GM18519 (cell line): Measurements from ENCODE around the gene DDIAS.
"Not testable (repeated sequence)": the region's sequence is repeated elsewhere in the genome, so short reads cannot be mapped to it uniquely, and the experiment has no call there.

ENCODE experiments used
- ATAC-seq: cut with Tn5 transposase; IDR thresholded peaks from one replicate; pipeline ENCODE4 v1.9.1; 2021; ENCODE audit warnings: mild to moderate bottlenecking, moderate library complexity; ENCODE audit not compliant: unreplicated experiment, low FRiP score

The DDIAS gene

DNA sequence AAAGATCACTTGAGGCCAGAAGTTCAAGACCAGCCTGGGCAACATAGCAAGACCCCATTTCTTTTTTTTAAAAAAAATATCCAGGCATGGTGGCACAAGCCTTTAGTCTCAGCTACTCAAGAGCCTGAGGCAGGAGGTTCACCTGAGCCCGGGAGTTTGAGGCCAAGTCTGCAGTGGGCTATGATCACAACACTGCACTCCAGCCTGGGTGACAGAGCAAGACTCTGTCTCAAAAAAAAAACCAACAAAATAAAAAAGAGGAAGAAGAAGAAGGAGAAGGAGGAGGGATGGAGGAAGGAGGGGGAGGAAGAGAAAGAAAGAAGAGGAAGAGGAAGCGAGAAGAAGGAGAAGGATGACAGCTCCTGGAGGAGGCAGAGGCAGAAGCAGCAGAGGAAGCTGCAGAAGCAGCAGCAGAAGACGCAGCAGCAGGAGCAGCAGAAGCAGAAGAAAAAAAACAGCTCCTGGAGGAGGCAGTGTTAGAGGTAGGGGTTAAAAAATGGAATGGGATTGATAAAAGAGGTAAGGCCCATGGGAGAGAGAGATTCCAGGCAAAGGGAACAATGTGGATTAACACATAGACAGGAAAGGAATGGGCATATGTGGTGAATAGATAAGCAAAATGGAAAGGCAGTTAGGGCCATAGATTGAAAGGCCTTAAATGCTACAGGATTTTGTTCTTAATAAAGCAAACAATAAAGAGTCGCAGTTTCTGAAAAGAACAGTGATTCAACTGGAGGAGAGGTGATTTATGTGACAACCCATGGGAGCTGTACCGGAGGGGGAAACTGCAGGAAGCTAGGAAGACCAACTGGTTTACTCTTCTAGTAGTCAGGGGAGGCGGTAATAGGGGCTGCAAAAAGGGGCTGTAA is 12.2 kb upstream of the DDIAS start:
- no peak for ATAC-seq

DNA sequence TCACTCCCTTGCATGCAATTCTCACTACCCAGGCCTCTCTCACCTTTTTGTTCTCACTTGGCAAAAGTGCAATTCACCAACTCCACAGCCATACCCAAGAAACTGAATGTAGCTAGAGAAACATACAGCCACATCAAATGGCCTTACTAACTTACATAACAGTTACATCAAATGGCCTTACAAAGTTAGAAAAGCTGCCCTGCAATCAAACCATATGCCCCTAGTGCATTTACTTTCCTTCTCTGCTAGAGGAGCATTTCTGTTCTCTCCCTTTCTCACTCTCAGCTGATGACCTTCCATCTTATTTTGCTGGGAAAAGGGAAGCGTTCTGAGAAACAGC is 11.6 kb upstream of the DDIAS start:
- no peak for ATAC-seq

DNA sequence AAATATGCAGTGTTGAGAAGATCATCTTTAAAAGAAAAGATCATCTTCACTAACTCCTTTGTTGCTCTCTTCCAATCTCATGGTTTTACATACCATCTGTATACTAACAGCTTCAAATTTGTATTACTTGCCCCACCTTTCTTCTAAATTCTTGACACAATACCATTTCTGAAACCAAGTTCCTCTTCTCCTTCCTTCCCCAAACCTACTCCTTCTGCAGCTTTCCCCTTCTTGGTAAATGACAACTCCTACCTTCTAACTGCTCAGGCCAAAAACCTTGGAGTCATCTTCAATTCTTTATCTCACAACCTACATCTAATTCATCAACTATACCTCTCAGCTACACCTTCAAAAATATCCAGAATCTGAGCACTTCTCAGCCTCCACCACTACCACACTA is 10.6 kb upstream of the DDIAS start:
- ATAC-seq = no peak

DNA sequence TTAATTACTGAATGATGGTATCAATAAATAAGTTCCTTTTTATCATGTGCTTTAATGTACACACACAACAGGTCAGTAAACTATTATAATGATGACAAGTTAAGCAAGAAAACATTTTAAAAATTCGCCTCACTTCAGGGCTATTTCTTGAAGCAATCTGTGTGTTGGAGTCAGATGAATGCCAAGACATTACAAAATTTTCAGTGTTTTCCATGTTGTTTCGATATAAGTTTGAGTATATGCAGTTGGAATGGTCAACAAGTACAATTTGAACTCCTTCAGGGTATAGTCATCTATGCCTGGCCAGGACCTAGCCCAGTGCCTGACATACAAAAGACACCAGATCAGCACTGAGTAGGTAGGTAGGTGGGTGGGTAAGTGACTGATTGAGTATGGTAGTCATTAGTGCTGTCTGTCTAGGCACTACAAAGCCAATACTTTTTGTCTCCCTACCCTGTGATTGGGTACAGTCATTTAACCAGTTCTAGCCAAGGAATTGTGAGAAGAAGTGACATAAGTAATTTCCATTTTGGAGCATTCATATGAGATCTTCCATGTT is 8.8 kb upstream of the DDIAS start:
- ATAC-seq = no peak

DNA sequence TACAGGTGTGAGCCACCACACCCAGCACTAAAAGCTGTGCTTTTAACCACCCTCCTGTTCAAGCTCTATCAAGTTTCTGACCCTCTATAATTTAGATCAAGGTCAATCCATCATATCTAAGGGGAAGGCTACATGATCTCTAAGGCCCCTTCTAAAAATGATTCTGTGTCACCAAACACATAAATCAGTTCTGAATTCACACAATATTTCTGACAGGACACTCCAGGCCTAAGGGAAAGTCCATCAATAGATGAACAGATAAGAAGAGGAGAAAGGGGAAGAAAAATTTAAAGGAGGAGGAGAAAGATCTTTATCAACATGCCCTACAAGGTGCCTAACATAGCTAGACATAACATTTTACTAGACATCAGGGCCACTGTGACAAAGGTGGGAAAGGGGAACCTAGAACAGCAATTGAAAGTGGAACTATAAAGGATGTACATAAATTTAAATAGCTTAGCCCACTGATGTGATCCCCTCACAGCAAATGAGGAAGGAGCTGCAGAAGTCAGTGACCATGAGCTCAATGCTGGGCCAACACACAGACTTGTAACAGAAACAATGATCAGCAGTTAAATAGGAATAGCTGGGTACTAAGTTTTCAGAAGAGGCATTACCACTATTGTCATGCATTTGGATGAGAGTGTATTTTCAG is 6.0 kb upstream of the DDIAS start:
- ATAC-seq = peak; percentile 36

DNA sequence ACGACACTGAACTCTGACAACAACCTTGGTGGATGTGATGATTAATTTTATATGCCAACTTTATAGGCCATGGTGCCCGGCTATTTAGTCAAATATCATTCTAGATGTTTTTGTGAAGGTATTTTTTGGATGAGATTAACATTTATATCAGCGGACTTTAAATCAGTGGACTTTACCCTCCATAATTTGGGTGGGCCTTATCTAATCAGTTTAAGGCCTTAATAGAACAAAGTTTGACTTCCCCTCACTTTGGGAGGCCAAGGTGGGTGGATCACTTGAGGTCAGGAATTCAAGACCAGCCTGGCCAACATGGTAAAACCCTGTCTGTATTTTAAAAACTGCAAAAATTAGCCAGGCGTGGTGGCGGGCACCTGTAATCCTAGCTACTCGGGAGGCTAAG is 5.4 kb upstream of the DDIAS start:
- no peak for ATAC-seq

DNA sequence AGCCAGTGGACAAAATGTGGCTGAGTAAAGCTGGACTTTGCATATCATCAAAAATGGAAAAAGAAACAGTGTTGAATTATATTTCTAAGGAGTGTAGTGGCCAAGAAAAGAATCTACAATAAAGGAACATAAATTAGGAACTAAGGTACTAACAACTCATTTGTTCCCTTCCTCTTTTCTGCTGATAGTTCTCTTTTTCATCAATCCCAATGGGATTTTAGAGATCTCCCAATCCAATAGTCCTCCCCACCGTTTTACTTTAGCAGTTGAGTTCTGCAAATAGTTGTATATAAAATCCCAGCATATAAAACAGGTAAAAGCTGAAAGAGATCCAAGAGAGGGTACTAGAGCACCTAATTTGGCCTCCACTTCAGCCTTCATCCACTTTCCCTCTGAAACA is 3.3 kb upstream of the DDIAS start:
- ATAC-seq = no peak

DNA sequence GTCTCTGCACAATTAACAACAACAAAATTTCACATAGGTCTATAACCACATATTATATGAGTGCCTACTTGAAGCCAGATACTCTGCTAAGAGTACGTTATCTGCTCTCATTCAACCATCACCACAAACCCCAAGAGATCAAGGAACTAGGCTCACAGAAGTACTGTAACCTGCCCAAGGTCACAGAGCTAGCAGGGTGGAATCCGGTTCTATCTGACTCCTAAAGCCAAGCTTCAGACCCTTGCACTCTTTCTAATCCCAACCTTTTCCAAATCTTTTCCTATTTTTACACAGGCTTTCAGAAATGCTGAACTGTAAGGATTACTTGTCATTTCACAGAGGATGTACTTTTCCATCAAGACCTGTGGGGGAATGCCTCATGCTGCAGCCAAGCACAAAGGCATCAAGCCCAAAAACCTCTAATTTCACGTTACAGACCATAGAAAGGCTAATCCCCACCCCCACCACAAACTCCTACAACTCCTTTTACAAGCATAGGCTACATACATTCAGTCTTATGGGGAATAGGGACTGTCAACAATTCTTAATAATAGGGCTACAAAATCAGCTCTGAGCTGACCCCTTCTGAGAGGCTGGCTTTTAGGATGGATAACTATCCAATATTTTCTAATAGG is 2.2 kb upstream of the DDIAS start:
- ATAC-seq = peak; percentile 21

DNA sequence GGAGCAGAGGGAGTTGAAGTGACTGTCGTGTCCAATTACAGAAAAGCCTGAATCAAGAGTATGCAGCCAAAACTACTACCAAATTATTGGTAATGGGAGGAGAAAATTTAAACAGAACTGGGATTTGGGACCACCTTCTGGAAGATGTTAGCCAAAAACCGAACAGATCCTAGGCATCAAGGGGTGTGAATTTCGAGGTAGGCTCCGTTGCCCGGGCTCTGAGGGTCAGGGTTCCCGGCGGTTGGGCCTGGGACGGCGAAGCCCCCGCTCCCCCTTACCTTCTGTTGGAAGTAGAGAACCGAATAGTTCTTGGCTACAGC is 1.6 kb upstream of the DDIAS start:
- ATAC-seq = no peak

DNA sequence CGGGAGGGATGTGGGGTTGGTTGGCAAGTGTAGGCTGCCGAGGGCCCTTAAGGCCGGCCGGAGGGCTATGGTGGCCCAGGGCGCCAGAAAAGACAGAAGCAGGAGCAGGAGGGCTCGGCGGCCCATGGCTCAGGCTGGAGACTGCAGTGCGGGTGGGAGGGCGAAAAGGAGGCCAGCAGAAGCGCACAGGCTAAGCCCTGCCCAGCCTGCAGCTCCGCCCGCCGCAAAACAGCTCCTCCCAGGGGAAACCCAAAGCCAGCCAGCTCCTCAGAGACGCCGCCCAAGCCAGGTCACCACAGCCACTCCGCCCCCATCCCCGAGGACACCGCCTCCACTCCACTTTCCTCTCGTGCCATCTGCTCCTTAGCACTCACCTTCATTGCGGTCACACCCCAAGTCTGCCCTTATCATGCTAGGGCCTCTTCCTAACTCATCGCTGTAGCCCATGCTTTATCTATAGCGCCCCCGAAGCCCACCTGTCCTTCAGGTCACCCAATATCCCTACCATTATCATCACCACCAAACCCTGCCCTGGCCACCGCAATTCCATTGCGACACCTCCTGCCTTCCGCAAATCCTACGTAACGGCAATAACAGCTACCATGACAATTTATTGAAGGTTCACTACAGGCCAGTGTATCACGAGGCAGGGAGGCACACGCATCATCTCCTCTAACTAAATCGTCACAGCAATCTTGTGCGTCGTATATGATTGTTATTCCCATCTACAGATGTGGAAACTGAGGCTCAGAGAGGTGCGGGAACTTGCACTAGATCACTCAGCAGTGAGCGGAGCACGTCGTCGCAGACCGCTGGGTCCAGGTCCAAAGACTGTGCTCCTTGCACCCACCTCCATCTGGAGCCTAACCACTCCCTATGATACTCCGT is 1.0 kb upstream of the DDIAS start, which contains the start of gene PRCP:
Gene PRCP, minus strand, starts transcription at position 154 of the 888 bp plus-strand sequence. Its CDS starts 28 bp downstream, at position 126.
- peak; percentile 67 for ATAC-seq

DNA sequence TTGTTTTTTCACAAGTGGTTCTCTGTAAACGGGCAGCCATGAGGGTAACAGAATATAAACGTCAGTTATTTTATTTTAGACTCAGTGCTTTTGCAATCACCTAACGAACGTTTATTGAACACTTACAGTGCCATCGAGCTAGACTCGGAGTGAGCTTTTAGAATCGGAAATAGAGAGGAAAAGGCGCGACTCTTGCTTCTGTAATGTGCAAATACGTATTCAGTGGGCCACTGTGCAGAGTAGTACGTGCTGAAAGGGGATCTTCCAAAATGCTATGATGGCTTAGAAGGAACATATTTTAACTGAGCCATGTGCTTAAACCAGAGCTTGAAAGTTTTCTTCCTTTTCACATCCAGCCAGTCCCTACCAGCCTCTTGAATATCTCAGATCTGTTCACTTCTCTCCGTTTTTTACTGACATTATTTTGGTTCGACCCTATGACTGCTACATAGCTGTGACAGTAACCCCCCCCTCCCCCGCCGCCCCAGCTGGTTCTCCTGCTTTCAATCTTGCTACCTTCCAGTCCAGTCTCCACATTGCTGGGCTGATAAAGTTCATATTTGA is 468 bp downstream of the DDIAS start:
- ATAC-seq = no peak

DNA sequence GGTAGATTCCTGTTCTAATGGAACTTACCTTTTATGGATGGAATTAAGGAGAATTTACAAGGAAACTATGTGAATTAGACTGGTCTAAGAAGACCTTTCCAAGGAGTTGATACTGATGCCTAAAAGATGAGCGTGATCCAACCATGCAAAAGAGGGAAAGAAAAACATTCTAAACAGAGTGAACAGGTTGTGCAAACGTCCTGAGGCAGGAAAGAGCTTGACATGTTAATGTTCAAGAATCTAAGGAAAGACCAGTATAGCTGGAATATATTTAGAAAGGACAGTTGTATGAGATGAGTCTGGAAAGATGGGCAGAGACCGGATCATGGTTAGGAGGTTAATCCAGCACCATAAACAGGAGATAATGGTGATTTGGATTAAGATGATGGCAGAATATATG is 1.3 kb downstream of the DDIAS start:
- ATAC-seq = no peak

DNA sequence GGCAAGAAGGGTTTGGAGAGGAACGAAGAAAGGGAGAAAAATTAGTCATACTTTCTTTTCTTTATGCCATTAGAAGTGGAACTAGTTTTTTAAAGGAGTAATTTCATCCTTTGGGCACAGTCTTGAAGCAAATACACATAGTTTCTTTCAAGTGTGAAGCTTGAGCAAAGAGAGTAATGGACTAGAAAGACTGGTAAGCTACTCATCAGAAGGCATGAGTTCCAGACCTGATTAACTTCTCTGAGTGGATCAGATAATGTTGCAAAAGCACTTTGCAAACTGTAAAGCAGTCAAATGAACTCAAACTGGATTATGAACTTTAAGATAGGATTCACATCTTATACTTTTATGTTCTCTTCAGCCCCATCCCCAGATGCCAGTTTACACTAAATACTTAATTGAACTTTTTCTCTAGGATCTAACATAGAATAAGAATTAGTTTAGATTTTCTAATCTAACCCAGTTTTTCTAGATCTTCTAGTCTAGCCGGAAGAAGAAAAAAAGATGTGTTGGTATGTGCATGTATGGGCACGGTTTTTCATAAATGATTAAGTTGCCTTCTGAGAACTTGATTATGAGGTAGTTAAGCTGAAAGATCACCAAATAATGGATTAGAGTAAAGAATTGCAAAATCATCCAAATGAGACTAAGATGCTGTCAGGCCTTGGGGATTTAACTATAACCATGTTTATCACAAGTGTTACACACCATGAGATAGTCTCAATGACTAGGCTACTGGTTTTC is 2.5 kb downstream of the DDIAS start:
- no peak for ATAC-seq

DNA sequence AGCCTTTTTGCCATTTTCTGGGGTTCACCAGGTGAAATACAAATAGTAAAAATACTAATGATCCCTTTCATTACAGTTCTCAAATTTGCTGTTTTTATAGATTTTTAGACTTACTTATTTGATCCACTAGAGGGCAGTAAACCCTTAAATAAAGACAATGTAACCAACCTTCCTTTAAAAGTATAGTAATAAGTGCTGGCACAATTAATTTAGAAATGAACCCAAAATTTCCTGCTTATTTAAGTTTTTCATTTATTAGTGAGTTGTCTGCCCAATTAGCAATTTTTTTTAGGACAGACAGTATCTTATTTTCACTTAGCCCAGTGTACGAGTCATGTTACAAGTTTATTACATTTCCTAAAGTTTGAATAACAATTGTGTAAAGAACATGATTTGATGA is 4.7 kb downstream of the DDIAS start:
- ATAC-seq = no peak

DNA sequence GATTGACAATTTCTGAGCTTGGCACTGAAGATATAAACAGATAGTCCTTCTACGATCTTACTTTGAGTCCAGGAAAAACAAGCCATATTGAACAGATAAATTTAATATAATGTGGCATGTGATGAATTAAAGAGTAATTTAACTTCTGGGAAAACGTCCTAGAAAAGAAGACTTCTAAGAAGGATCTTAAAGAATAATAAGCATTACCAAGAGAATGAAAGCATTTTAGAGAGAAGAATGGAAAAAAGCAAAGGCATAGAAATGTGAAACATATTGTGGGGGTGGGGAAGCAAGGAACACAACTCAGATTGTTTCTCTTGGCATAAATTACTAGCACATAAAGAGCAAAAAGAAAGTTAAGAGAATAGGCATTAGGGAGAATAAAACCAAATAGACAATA is 5.4 kb downstream of the DDIAS start:
- no peak for ATAC-seq

DNA sequence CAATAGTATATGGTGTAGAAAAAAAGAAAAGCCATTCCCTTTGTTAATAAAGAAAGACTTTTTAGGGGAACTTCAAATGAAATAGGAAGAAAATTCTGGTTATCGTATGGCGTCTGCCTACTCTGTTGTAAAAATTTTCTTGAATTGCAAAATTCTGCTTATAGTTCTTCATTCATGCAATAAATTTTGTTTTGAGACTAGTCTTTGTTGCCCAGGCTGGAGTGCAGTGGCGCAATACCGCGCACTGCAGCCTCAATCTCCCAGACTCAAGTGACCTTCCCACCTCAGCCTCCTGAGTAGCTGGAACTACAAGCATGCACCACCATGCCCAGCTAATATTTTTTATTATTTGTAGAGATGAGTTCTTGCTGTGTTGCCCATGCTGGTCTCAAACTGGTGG is 5.8 kb downstream of the DDIAS start:
- ATAC-seq = no peak

DNA sequence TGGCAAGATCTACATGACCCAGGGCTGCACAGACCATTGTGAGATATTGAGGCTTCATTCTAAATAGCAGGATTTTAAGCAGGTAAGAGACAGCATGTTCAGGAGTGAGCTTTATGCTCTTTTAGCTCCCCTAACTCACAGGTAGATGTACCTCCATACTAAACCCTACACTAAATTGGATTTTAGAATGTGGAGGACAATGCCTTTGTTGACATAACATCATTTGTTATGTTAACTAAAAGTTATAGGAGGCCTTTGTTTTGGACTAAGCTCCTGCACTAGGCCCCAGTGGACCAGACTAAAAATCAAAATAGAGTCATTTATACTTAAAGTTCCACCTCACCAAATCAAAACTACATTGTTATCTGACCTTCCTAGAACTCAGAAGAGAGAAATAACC is 6.8 kb downstream of the DDIAS start:
- ATAC-seq = no peak

DNA sequence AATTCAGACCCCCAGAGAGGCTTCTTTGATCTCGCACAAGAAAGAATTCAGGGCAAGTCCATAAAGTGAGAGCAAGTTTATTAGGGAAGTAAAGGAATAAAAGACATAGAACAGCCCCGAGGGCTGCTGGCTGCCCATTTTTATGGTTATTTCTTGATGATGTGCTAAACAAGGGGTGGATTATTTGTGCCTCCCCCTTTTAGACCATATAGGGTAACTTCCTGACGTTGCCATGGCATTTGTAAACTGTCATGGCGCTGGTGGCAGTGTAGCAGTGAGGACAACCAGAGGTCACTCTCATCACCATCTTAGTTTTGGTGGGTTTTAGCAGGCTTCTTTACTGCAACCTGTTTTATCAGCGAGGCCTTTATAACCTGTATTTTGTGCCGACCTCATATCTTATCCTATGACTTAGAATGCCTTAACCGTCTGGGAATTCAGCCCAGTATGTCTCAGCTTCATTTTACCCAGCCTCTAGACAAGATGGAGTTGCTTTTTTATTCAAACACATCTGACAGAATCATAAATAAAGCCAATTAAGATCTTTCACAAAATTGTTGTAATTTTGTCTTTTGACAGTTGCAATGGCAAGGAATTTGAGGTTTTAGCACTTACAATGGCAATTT is 7.6 kb downstream of the DDIAS start:
- no peak for ATAC-seq

DNA sequence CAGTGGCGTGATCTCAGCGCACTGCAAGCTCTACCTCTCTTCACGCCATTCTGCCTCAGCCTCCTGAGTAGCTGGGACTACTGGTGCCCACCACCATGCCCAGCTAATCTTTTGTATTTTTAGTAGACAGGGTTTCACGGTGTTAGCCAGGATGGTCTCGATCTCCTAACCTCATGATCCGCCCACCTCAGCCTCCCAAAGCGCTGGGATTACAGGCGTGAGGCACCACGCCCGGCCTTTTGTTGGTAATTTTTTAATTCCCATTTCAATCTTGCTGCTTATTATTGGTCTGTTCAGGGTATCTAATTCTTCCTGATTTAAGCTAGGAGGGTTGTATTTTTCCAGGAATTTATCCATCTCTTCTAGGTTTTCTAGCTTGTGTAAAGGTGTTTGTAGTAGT is 18.2 kb downstream of the DDIAS start:
- ATAC-seq = not testable (repeated sequence)
